VCaP (cell line): Measurements from ENCODE around the gene GNL1.
A peak's percentile ranks its signal among the peaks of the same experiment; 100 is the strongest.
"Not testable (repeated sequence)": the region's sequence is repeated elsewhere in the genome, so short reads cannot be mapped to it uniquely, and the experiment has no call there.

Experiments
- H3K27ac ChIP-seq: fragments of 450-650 bp; 2 replicates; pipeline ENCODE4 v1.5.1; 2017
- TF ChIP-seq, protein P1 (sequence below): fragments of 450-650 bp; conservative IDR thresholded peaks from 2 replicates; pipeline ENCODE4 v1.5.1; 2017; ENCODE audit warnings: mild to moderate bottlenecking, moderate library complexity

GNL1 gene

DNA sequence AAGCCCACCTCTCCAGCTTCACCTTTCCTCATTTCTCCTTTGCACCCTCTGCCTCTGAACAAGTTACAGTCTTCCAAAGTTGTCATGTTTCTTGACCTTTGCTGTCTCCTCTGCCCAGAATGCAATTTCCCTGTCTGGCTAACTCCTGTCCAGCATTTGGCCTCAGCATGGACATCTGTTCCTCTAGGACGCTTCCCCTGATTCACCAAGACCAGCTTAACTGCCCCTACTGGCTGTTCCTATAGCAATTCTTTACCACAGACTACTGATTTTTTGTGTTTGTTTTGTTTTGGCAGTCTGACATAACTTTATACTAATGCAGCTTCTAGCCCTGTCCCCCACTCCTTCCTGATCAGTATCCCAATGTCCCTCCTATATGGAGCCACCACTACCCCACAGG is 13.4 kb downstream of the GNL1 start:
- no peak overlapping the region; the same call in 1 of the 2 replicates for H3K27ac ChIP-seq
- TF ChIP-seq, protein P1, sequence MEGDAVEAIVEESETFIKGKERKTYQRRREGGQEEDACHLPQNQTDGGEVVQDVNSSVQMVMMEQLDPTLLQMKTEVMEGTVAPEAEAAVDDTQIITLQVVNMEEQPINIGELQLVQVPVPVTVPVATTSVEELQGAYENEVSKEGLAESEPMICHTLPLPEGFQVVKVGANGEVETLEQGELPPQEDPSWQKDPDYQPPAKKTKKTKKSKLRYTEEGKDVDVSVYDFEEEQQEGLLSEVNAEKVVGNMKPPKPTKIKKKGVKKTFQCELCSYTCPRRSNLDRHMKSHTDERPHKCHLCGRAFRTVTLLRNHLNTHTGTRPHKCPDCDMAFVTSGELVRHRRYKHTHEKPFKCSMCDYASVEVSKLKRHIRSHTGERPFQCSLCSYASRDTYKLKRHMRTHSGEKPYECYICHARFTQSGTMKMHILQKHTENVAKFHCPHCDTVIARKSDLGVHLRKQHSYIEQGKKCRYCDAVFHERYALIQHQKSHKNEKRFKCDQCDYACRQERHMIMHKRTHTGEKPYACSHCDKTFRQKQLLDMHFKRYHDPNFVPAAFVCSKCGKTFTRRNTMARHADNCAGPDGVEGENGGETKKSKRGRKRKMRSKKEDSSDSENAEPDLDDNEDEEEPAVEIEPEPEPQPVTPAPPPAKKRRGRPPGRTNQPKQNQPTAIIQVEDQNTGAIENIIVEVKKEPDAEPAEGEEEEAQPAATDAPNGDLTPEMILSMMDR, result no peak

DNA sequence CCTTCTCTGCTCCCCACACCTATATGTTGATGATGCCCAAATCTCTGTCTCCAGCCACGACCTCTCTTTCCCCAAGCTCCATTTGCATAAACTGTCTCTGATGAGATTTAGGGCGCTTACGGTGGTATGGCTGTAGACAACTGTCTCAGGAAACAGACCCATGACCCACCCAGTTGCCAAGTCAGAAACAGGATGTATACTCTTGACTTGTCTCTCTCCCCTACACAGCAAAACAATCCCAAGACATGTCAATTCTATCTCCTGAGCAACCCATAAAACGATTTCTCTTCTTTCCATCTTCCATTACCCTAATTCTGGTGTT is 13.9 kb downstream of the GNL1 start:
- peak overlapping the region; percentile 36 for H3K27ac ChIP-seq
- TF ChIP-seq, protein P1, result no peak

DNA sequence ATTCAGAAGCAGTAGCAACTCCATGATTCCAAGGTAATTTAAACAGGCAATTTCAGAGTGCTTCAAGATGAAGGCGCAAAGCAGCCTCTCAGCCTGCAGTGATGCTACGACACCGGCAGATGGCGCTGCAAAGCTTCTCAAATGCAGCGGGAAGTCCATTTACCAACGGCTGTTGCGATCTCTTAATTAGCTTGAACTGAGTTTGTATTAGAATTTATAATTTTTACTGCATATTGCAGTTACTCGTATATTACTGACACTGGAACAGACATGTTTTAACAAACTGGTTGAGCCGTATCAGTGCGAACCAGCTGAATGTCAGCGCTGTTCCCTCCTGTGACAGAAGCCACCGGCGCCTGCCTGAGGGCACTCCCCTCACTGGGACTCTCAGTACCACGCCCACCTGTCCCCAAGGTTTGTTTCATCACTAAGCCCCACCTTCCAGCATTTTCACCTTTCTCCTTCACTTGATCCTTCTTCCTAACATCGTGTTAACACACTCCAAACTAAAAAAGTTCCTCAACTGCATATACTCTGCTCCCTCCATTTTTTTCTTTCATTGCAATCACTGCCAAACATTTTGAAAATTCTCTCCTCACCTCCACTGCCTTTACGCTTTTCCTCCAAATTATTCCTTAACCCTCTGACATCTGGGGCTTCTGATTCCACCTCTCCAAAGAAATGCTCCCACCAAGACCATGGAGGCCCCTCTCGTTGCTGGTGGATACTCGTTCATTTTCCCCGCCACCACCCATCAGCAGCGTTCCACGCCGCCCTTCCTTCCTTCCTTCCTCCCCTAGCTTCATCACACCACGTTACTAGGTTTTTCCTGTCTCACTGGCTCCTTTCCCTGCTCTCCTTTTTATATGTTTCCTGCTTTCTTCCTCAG is 14.5 kb downstream of the GNL1 start:
- TF ChIP-seq, protein P1, result peak; percentile 97
- peak overlapping the region; percentile 36 for H3K27ac ChIP-seq

DNA sequence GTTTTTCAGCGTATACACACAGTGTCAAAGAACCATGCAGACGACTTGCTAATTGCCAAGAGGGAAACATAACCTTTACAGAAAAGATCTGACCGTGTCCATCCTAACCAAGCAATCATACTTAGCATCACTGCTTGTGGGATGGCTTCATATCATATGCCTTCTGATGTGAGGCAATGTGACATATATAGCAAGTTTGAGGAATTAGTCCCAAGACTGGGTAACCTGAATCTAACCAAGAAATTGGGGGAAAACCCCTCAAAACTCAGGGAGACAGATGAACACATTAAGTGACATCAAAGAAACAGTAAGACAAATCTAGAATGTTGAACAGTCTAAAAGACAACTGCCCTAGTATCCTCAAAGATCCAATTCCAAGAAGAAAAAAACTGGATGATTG is 18.4 kb downstream of the GNL1 start:
- TF ChIP-seq, protein P1, result no peak
- no peak overlapping the region for H3K27ac ChIP-seq

DNA sequence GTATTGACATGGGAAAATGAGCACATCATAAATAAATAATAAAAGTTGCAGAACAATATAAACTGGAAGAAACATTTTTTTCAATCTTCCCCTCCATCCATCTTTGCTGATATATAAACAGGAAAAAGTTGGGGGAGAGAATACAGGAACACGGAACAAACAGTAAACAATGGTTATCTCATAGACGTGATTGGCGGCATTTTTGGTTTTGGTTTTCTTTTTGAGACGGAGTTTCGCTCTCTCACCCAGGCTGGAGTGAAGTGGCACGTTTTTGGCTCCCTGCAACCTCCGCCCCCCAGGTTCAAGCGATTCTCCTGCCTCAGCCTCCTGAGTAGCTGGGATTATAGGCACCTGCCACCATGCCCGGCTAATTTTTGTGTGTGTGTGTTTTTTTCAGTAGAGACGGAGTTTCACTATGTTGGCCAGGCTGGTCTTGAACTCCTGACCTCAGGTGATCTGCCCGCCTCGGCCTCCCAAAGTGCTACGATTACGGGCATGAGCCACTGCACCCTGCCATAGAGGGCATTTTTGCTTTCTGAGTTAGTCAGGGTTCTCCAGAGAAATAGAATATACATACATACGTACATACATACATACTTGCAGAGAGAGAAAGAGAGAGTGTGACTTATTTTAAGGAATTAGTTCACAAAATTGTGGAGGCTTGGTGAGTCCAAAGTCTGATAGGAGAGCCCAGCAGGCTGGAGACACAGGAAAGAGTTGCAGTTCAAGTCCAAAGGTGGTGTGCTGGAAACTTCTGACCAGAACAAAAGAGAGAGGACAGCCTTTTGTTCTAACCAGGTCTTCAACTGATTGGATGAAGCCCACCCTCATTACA is 22.6 kb downstream of the GNL1 start:
- TF ChIP-seq, protein P1, result no peak
- no peak overlapping the region for H3K27ac ChIP-seq

DNA sequence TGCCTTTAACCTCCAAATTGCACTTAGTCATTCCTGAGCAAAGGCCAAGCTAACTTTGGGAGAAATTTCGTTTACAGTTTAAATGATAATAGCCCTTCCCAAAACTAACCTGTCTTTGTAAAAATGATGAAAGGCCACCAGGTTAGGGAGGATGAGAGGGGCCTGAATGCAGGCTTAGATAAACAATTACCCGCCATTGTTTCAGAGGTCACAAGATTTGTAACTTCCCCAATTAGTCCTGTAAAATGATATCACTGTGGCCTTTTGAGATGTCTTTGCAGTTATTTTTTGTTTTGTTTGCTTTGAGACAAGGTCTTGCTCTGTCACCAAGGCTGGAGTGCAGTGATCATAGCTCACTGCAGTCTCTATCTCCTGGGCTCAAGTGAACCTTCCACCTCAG is 26.3 kb downstream of the GNL1 start:
- H3K27ac ChIP-seq, result no peak overlapping the region
- TF ChIP-seq, protein P1, result no peak

DNA sequence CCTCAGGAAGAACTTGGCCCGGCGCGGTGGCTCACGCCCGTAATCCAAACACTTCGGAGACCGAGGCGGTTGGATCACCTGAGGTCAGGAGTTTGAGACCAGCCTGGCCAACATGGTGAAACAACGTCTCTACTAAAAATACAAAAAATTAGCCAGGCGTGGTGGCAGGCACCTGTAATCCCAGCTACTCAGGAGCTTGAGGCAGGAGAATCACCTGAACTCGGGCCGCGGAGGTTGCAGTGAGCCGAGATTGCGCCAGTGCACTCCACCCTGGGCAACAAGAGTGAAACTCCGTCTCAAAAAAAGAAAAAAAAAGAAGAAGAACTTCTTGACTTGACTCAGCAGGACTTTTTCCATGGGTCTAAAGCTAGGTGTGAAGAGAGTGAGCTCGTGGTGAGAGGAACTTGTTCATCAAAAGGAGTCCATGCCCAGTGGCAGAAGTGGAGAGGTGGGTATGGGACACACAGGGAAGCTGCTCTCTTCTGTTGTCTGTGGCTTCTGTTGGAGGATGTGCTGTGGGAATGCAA is 26.9 kb downstream of the GNL1 start:
- H3K27ac ChIP-seq, result not testable (repeated sequence)

DNA sequence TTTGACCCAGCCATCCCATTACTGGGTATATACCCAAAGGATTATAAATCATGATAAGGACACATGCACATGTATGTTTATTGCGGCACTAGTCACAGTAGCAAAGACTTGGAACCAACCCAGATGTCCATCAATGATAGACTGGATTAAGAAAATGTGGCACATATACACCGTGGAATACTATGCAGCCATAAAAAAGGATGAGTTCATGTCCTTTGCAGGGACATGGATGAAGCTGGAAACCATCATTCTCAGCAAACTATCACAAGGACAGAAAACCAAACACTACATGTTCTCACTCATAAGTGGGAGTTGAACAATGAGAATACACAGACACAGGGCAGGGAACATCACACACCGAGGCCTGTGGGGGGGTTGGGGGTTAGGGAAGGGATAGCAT is 29.8 kb downstream of the GNL1 start:
- H3K27ac ChIP-seq, result not testable (repeated sequence)

DNA sequence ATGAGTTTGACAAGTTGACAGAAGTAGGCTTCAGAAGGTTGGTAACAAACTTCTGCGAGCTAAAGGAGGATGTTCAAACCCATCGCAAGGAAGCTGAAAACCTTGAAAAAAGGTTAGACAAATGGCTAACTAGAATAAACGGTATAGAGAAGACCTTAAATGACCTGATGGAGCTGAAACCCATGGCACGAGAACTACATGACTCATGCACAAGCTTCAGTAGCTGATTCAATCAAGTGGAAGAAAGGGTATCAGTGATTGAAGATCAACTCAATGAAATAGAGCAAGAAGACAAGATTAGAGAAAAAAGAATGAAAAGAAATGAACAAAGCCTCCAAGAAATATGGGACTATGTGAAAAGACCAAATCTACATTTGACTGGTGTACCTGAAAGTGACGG is 34.3 kb downstream of the GNL1 start:
- H3K27ac ChIP-seq, result not testable (repeated sequence)

DNA sequence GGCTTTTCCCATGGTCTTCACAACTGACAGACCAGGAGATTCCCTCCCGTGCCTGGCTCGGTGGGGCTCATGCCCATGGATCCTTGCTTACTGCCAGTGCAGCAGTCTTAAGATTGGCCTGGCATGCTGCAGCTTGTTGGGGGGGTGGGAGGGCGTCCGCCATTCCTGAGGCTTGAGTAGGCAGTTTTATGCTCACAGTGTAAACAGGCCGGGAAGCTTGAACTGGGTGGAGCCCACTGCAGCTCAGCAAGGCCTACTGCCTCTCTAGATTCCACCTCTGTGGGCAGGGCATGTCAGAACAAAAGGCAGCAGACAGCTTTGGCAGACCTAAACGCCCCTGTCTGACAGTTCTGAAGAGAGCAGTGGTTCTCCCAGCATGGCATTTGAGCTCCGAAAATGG is 35.2 kb downstream of the GNL1 start:
- H3K27ac ChIP-seq, result not testable (repeated sequence)
